Left renal cortex interstitium (tissue), 4 donors: ENCODE measurements around the gene REPIN1. TPM values are rescaled to one million over a fixed set of nuclear protein-coding genes. Genes with fewer than 3 reads are reported as not detected.

Experiments used
- DNase-seq, 4 donors: peaks; one replicate each; pipeline ENCODE4 v3.0.0-alpha.2; 2013; ENCODE audit warnings: low read depth in 4 of 4, low spot score in 2 of 4, missing footprints in 1 of 4
- polyA plus RNA-seq, 4 donors: library from polyadenylated mRNA; unstranded; fragments of 120-200 nt; gene quantifications; one replicate each; pipeline ENCODE4 v1.2.1, GENCODE V29; 2013; ENCODE audit not compliant: insufficient read length in 4 of 4

Gene REPIN1
- polyA plus RNA-seq, 4 donors = 81.6 to 123 (median 104) TPM

GRCh38 chr7:150420242-150420641 is 51.6 kb downstream of the REPIN1 start:
- no peak for DNase-seq

- peak in 2 of 4 donors; percentile 77 to 83 for DNase-seq
Measured at GRCh38 chr7:150420987-150421674, 52.5 kb downstream of the REPIN1 start.

- DNase-seq = no peak
Measured at GRCh38 chr7:150421831-150422230, 53.2 kb downstream of the REPIN1 start.

Other genes with a start within 250 kb of the REPIN1 start
- 10 to 100 TPM; 20.8 to 35.5 (median 29.0) TPM for gene LRRC61, start 45.5 kb upstream of the REPIN1 start, polyA plus RNA-seq
- gene ACTR3C, start 45.3 kb upstream of the REPIN1 start, polyA plus RNA-seq = 1 to 10 TPM; 7.4 to 9.4 (median 7.5) TPM
- gene RARRES2, start 27.2 kb upstream of the REPIN1 start, polyA plus RNA-seq = 10 to 100 TPM; 46.3 to 91.8 (median 55.6) TPM
- gene ZNF775, start 10.5 kb downstream of the REPIN1 start, polyA plus RNA-seq = 10 to 100 TPM in 1 of 4 donors, 1 to 10 TPM in 3; 4.6 to 11.7 (median 8.7) TPM
- 1 to 10 TPM; 8.2 to 8.6 (median 8.4) TPM for gene GIMAP8, start 81.8 kb downstream of the REPIN1 start, polyA plus RNA-seq
- 10 to 100 TPM; 11.4 to 19.6 (median 15.2) TPM for gene GIMAP7, start 146.1 kb downstream of the REPIN1 start, polyA plus RNA-seq
- gene GIMAP4, start 198.6 kb downstream of the REPIN1 start, polyA plus RNA-seq = 10 to 100 TPM; 20.0 to 28.3 (median 22.8) TPM